Mesendoderm (in vitro differentiated cells): Measurements from ENCODE around the gene POU3F1. TPM values are rescaled to one million over a fixed set of nuclear protein-coding genes. Genes with fewer than 3 reads are reported as not detected.

ENCODE experiments used
- DNase-seq: peaks from one replicate; pipeline ENCODE4 v3.0.0; 2013
- H2AK5ac ChIP-seq: 2 replicates; pipeline ENCODE4 v1.6.1; 2013; ENCODE audit warnings: low read length, inconsistent platforms
- H2BK120ac ChIP-seq: 2 replicates; pipeline ENCODE4 v1.6.1; 2013; ENCODE audit warnings: low read depth, mild to moderate bottlenecking, low read length, moderate library complexity, mixed read lengths
- H2BK15ac ChIP-seq: replicated peaks from 2 replicates; pipeline ENCODE4 v1.6.1; 2013; ENCODE audit warnings: low read depth, mild to moderate bottlenecking, moderate library complexity
- H2BK5ac ChIP-seq: 2 replicates; pipeline ENCODE4 v1.6.1; 2013; ENCODE audit warnings: low read length, inconsistent platforms
- H3K18ac ChIP-seq: 2 replicates; pipeline ENCODE4 v1.6.1; 2013; ENCODE audit warnings: mild to moderate bottlenecking, low read length, mixed read lengths
- H3K23ac ChIP-seq: one replicate; pipeline ENCODE4 v1.6.1; 2013; ENCODE audit warnings: low read length
- H3K27ac ChIP-seq: 2 replicates; pipeline ENCODE4 v1.5.1; 2013; ENCODE audit warnings: low read depth, mild to moderate bottlenecking, inconsistent platforms, low read length, moderate library complexity
- H3K27me3 ChIP-seq: 2 replicates; pipeline ENCODE4 v1.6.1; 2013; ENCODE audit warnings: low read length, control low read depth, mild to moderate bottlenecking, inconsistent platforms; ENCODE audit not compliant: insufficient read depth, poor library complexity
- H3K36me3 ChIP-seq: 2 replicates; pipeline ENCODE4 v1.6.1; 2013; ENCODE audit warnings: low read length, inconsistent platforms; ENCODE audit not compliant: control insufficient read depth, insufficient read depth
- H3K4ac ChIP-seq: one replicate; pipeline ENCODE4 v1.6.1; 2013; ENCODE audit warnings: low read depth, mild to moderate bottlenecking, low read length, moderate library complexity
- H3K4me1 ChIP-seq: 2 replicates; pipeline ENCODE4 v1.6.1; 2013; ENCODE audit warnings: low read depth, low read length, inconsistent platforms; ENCODE audit not compliant: control insufficient read depth
- H3K4me2 ChIP-seq: 2 replicates; pipeline ENCODE4 v1.6.1; 2013; ENCODE audit warnings: low read length
- H3K4me3 ChIP-seq: 2 replicates; pipeline ENCODE4 v1.5.1; 2013; ENCODE audit warnings: mild to moderate bottlenecking, low read length
- H3K56ac ChIP-seq: one replicate; pipeline ENCODE4 v1.6.1; 2013; ENCODE audit warnings: low read length
- H3K79me1 ChIP-seq: 2 replicates; pipeline ENCODE4 v1.6.1; 2013; ENCODE audit warnings: low read length, inconsistent platforms
- H3K79me2 ChIP-seq: 2 replicates; pipeline ENCODE4 v1.6.1; 2013; ENCODE audit warnings: mild to moderate bottlenecking, low read length; ENCODE audit not compliant: control insufficient read depth, insufficient read depth
- H3K9ac ChIP-seq: 2 replicates; pipeline ENCODE4 v1.6.1; 2013; ENCODE audit warnings: low read length, inconsistent platforms
- H4K5ac ChIP-seq: one replicate; pipeline ENCODE4 v1.6.1; 2013; ENCODE audit warnings: low read length
- H4K8ac ChIP-seq: one replicate; pipeline ENCODE4 v1.6.1; 2013; ENCODE audit warnings: low read depth, mild to moderate bottlenecking, control low read depth, low read length, moderate library complexity
- WGBS: extraction: QIAGEN DNeasy Blood & Tissue Kit; methylation state at CpG from one replicate; pipeline ENCODE4 v1.1.7; 2013; ENCODE audit warnings: low lambda C conversion rate, missing lambda C conversion rate; ENCODE audit not compliant: insufficient coverage; ENCODE audit errors: extremely low coverage; 5-methylcytosine and 5-hydroxymethylcytosine counted together
- polyA plus RNA-seq, 2 experiments: library from polyadenylated mRNA; stranded (reverse); fragments of 200-250 nt; gene quantifications; one replicate each; pipeline ENCODE4 v1.2.3, GENCODE V29; 2013

Gene POU3F1
- 1.2 TPM for polyA plus RNA-seq (2013, experiment 1 of 2)
- polyA plus RNA-seq (2013, experiment 2 of 2) = 1.3 TPM

DNA sequence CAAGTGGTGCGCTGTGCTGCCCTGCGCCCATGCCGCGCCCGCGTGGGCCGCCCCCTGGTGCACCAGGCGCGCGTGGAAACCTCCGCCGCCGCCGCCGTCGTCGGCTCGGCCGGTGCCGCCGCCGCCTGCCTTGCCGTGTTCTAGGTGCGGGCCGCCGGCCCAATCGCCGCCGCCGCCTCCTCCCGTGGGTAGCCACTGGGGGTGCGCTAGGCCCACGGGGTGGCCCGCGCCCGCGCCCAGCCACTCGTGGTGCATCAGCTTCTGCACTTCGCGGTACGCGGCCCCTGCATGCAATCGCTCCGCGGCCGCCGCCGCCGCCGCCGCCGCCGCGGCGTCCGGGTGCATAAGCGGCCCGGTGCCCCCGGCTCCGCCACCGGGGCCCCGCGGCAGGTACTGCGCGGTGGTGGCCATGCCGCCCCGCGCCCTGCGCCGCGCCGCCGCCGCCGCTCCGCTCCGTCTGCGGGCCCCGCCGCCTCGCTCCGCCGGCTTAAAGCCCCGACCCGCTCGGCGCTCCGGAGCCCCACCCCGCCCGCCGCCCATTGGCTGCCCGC lies at the start of gene POU3F1:
TSS of gene POU3F1 (minus strand) at position 461 of the 551 bp plus-strand sequence. CDS start at position 411, 50 bp downstream.
- no peak within 1 kb of the TSS for H3K27ac ChIP-seq
- no peak within 1 kb of the TSS for H4K5ac ChIP-seq
- H4K8ac ChIP-seq = no peak within 1 kb of the TSS
- no peak within 1 kb of the TSS for H2BK15ac ChIP-seq
- H2AK5ac ChIP-seq = no peak within 1 kb of the TSS
- H3K4me1 ChIP-seq = no peaks in the 10 kb centered on the region
- peak within 1 kb of the TSS; percentile 9 for H3K18ac ChIP-seq
- whole genome bisulfite sequencing = no CpG with 5 or more reads among the region's 92 CpGs
- DNase-seq = no peak
- no peaks in the 10 kb centered on the region for H3K79me1 ChIP-seq
- no peak within 1 kb of the TSS for H2BK5ac ChIP-seq
- H3K9ac ChIP-seq = peak within 1 kb of the TSS; percentile 44
- no peak within 1 kb of the TSS for H3K4ac ChIP-seq
- peak within 1 kb of the TSS; percentile 4 for H3K4me3 ChIP-seq
- no peaks in the 10 kb centered on the region for H3K79me2 ChIP-seq
- H3K56ac ChIP-seq = peak within 1 kb of the TSS; percentile 64
- peak within 1 kb of the TSS; percentile 15 for H3K23ac ChIP-seq
- no peak within 1 kb of the TSS for H2BK120ac ChIP-seq
- H3K27me3 ChIP-seq = peaks cover 25% of the 10 kb centered on the region
- H3K4me2 ChIP-seq = peak within 1 kb of the TSS; percentile 77
- no peaks in the 10 kb centered on the region for H3K36me3 ChIP-seq

DNA sequence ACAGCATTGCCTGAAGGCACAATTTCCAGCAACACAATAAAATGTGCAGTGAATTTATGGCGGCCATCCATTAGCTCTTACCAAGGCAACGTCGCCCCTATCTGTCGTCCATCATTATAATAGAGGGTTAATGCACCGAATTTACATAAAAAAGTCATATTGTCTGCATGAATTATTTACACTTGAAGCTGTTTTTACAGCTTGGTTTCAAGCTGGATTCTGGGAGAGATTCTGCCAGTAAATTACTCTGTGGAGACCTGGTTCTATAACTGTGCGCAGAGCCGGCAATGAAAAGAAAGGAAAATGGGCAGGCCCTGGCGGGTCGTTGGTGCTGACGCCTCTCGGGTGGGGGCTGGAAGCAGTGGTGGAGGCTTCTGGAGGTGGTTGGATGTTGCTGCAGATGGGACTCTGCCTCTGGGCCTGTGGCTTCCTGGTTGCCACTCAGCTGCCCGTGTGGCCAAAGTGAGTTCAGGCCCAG lies 48.9 kb upstream of the POU3F1 start:
- Histone ChIP-seq H3K4me2 (no peak overlapping the region), H3K36me3 (no peaks in the 10 kb centered on the region), H3K27ac (no peak overlapping the region), H3K4me3 (no peak overlapping the region), H2AK5ac (no peak overlapping the region), H3K9ac (no peak overlapping the region), H4K5ac (no peak overlapping the region), H2BK120ac (no peak overlapping the region), H3K18ac (no peak overlapping the region), H3K27me3 (no peaks in the 10 kb centered on the region), H3K23ac (no peak overlapping the region), H3K56ac (no peak overlapping the region), H3K4ac (no peak overlapping the region), H2BK5ac (no peak overlapping the region), H3K79me2 (no peaks in the 10 kb centered on the region), H4K8ac (no peak overlapping the region), H2BK15ac (no peak overlapping the region), H3K79me1 (no peaks in the 10 kb centered on the region), H3K4me1 (peaks cover 2% of the 10 kb centered on the region)
- WGBS = no CpG with 5 or more reads among the region's 12 CpGs
- no peak for DNase-seq

DNA sequence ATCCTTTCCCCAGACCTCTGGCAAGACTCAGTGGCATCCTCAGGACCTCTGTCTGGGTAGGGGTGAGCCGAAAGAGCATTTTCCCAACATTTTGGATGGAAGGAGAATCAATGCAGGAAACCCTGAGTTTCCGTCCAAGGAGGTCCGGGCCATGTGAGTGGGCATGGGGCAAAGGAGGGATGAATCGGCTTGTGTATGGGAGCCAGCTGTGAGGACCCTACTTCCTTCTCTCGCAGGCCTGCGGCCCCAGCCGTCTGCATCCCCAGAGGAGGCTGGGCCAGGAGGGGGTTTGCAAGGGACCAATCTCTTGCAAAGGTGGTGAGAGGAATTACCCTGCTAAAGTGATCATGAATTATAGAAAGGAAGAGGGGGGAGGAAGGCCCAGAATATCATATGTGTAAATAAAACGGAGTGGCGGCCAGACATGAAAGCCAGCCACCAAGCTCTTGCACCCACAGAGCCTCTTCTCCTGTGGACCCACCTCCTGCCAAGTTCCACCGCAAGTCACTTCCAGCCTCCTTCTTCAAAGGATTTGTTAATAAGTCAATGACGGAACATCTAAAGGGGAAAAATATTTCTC lies 48.2 kb upstream of the POU3F1 start:
- no CpG with 5 or more reads among the region's 11 CpGs for WGBS
- DNase-seq = no peak
- no peak overlapping the region for H2BK5ac ChIP-seq
- H2BK15ac ChIP-seq = no peak overlapping the region
- no peak overlapping the region for H3K9ac ChIP-seq
- H4K5ac ChIP-seq = no peak overlapping the region
- no peak overlapping the region for H3K27ac ChIP-seq
- H3K36me3 ChIP-seq = no peaks in the 10 kb centered on the region
- no peak overlapping the region for H3K18ac ChIP-seq
- H3K56ac ChIP-seq = no peak overlapping the region
- no peak overlapping the region for H2BK120ac ChIP-seq
- H4K8ac ChIP-seq = no peak overlapping the region
- H3K23ac ChIP-seq = no peak overlapping the region
- H3K4me2 ChIP-seq = no peak overlapping the region
- H2AK5ac ChIP-seq = no peak overlapping the region
- no peaks in the 10 kb centered on the region for H3K27me3 ChIP-seq
- no peak overlapping the region for H3K4me3 ChIP-seq
- H3K79me1 ChIP-seq = no peaks in the 10 kb centered on the region
- no peaks in the 10 kb centered on the region for H3K79me2 ChIP-seq
- no peak overlapping the region for H3K4ac ChIP-seq
- H3K4me1 ChIP-seq = peaks cover 2% of the 10 kb centered on the region

DNA sequence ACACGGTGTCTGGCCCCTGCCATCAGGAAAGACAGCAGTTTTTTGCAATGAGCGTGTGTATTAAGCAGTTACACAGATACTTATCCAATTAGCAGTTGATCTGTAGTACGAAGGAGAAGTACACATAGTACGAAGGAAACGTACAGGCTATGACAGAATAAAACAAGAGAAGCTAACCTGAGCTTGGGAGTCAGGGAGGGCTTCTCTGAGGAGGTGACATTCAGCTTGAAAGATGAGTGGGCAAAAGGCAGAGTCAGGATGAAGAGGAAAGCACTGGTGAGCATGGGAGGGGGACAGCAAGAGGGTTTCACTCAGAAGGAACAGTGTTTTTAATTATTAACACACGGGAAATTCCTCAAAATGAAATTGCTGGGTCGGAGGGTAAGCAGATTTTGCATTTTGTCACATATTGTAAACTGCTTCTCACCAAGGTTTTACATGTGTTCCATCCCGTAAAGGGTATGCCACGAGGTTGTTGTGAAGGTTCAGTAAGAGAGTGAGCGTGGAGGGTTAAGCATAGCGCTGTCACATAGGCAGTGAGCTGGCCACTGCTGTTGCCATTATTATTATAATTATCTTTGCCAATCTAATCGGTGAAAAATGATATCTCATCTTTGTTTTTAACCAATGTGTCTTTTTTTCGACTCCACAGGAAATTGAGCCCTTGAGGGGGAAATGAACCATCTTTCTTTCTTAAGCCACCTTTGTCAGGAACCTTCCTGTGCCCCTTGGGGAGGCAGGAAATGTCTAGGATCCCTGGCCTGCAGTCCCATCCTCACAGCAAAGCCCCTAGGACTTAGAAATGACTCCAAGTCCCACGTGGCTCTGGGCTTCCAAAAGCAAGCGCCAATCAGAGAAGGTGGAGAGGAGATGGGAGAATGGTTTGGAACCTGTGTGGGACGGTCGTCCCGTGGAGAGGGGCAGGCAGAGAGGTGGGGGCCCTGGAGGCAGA lies 47.3 kb upstream of the POU3F1 start:
- WGBS = no CpG with 5 or more reads among the region's 18 CpGs
- Histone ChIP-seq H2BK5ac (peak overlapping the region; percentile 22), H3K27ac (no peak overlapping the region), H2AK5ac (no peak overlapping the region), H4K8ac (no peak overlapping the region), H3K27me3 (no peaks in the 10 kb centered on the region), H4K5ac (no peak overlapping the region), H3K4me2 (no peak overlapping the region), H3K4me1 (peaks cover 2% of the 10 kb centered on the region), H2BK15ac (no peak overlapping the region), H3K9ac (no peak overlapping the region), H3K79me2 (no peaks in the 10 kb centered on the region), H3K18ac (no peak overlapping the region), H3K56ac (peak overlapping the region; percentile 47), H3K36me3 (no peaks in the 10 kb centered on the region), H3K79me1 (no peaks in the 10 kb centered on the region), H2BK120ac (no peak overlapping the region), H3K4me3 (no peak overlapping the region), H3K4ac (no peak overlapping the region), H3K23ac (peak overlapping the region; percentile 37)
- DNase-seq = no peak

DNA sequence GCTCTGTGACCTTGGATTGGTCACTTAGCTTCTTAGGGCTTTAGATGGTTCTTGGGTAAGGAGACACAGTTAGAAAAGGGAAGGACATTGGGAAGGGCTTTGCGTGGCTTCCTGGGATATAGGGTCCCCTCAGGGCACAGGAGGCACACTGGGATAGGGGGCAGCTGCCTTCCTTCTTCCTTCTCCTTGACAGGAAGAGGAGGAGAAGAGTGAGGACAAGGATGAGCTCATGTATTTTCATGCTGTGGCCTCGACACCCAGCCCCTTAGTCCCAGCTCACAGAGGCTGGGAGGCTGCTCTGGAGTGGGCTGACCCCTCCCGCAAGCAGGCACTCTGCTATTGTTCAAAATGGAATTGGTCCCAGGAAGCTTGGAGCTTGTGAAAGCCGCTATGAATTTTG lies 45.7 kb upstream of the POU3F1 start:
- no peaks in the 10 kb centered on the region for H3K27me3 ChIP-seq
- DNase-seq = peak; percentile 75
- no peaks in the 10 kb centered on the region for H3K79me2 ChIP-seq
- no peak overlapping the region for H3K23ac ChIP-seq
- H3K4ac ChIP-seq = no peak overlapping the region
- no peak overlapping the region for H2AK5ac ChIP-seq
- peak overlapping the region; percentile 74 for H3K56ac ChIP-seq
- H3K9ac ChIP-seq = no peak overlapping the region
- H3K79me1 ChIP-seq = no peaks in the 10 kb centered on the region
- H2BK120ac ChIP-seq = no peak overlapping the region
- no CpG with 5 or more reads among the region's 4 CpGs for WGBS
- H2BK15ac ChIP-seq = no peak overlapping the region
- no peak overlapping the region for H3K4me2 ChIP-seq
- H3K36me3 ChIP-seq = no peaks in the 10 kb centered on the region
- no peak overlapping the region for H4K5ac ChIP-seq
- no peak overlapping the region for H3K4me3 ChIP-seq
- peaks cover 2% of the 10 kb centered on the region for H3K4me1 ChIP-seq
- no peak overlapping the region for H4K8ac ChIP-seq
- no peak overlapping the region for H2BK5ac ChIP-seq
- H3K18ac ChIP-seq = no peak overlapping the region
- no peak overlapping the region for H3K27ac ChIP-seq
